Nephron progenitor cell (in vitro differentiated cells): ENCODE measurements around the gene PTK6.
"Not testable (repeated sequence)": the region's sequence is repeated elsewhere in the genome, so short reads cannot be mapped to it uniquely, and the experiment has no call there.

Experiments
- DNase-seq: peaks from one replicate; pipeline ENCODE4 v3.0.0; 2021
- H3K27ac Mint-ChIP-seq: 2 replicates; pipeline ENCODE4 v1.8.0; 2021; ENCODE audit warnings: mild to moderate bottlenecking, moderate library complexity, mixed read lengths
- H3K27me3 Mint-ChIP-seq: 2 replicates; pipeline ENCODE4 v1.8.0; 2021; ENCODE audit warnings: mild to moderate bottlenecking, low read depth, mixed read lengths; ENCODE audit not compliant: poor library complexity
- H3K36me3 Mint-ChIP-seq: 2 replicates; pipeline ENCODE4 v1.8.0; 2021; ENCODE audit warnings: low read depth, mixed read lengths
- H3K4me1 Mint-ChIP-seq: 2 replicates; pipeline ENCODE4 v1.8.0; 2021; ENCODE audit warnings: mixed read lengths
- H3K4me3 Mint-ChIP-seq: 2 replicates; pipeline ENCODE4 v1.8.0; 2021; ENCODE audit warnings: mild to moderate bottlenecking, moderate library complexity, mixed read lengths
- H3K9me3 Mint-ChIP-seq: 2 replicates; pipeline ENCODE4 v1.8.0; 2021; ENCODE audit warnings: mild to moderate bottlenecking, moderate library complexity, mixed read lengths
- TF ChIP-seq, protein P1 (sequence below): fragments of 200-600 bp; sonication (generic); IDR thresholded peaks from 2 replicates; pipeline ENCODE4 v1.5.0; 2021; ENCODE audit warnings: antibody characterized with exemption

Gene PTK6

GRCh38 chr20:63517376-63518309 lies 19.5 kb downstream of the PTK6 start:
- H3K4me1 Mint-ChIP-seq: peaks cover 19% of the 10 kb centered on the region
- H3K27ac Mint-ChIP-seq: no peak overlapping the region
- peaks cover 29% of the 10 kb centered on the region for H3K27me3 Mint-ChIP-seq
- peaks cover 7% of the 10 kb centered on the region for H3K36me3 Mint-ChIP-seq
- no peak for DNase-seq
- TF ChIP-seq, protein P1, sequence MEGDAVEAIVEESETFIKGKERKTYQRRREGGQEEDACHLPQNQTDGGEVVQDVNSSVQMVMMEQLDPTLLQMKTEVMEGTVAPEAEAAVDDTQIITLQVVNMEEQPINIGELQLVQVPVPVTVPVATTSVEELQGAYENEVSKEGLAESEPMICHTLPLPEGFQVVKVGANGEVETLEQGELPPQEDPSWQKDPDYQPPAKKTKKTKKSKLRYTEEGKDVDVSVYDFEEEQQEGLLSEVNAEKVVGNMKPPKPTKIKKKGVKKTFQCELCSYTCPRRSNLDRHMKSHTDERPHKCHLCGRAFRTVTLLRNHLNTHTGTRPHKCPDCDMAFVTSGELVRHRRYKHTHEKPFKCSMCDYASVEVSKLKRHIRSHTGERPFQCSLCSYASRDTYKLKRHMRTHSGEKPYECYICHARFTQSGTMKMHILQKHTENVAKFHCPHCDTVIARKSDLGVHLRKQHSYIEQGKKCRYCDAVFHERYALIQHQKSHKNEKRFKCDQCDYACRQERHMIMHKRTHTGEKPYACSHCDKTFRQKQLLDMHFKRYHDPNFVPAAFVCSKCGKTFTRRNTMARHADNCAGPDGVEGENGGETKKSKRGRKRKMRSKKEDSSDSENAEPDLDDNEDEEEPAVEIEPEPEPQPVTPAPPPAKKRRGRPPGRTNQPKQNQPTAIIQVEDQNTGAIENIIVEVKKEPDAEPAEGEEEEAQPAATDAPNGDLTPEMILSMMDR: no peak
- H3K9me3 Mint-ChIP-seq: peaks cover 22% of the 10 kb centered on the region
- H3K4me3 Mint-ChIP-seq: peak overlapping the region; percentile 59

- H3K27ac Mint-ChIP-seq, H3K36me3 Mint-ChIP-seq, H3K4me3 Mint-ChIP-seq, DNase-seq: not testable (repeated sequence)
- Mint-ChIP-seq H3K9me3 (peaks cover 38% of the 10 kb centered on the region), H3K27me3 (peaks cover 46% of the 10 kb centered on the region), H3K4me1 (peaks cover 11% of the 10 kb centered on the region)
Measured at GRCh38 chr20:63514520-63514919, 22.7 kb downstream of the PTK6 start.

GRCh38 chr20:63513207-63513606 lies 24.0 kb downstream of the PTK6 start:
- DNase-seq: no peak
- H3K9me3 Mint-ChIP-seq: peaks cover 48% of the 10 kb centered on the region
- peaks cover 5% of the 10 kb centered on the region for H3K4me1 Mint-ChIP-seq
- TF ChIP-seq, protein P1: no peak
- H3K4me3 Mint-ChIP-seq: no peak overlapping the region
- peaks cover 9% of the 10 kb centered on the region for H3K36me3 Mint-ChIP-seq
- no peak overlapping the region for H3K27ac Mint-ChIP-seq
- H3K27me3 Mint-ChIP-seq: peaks cover 48% of the 10 kb centered on the region

DNA sequence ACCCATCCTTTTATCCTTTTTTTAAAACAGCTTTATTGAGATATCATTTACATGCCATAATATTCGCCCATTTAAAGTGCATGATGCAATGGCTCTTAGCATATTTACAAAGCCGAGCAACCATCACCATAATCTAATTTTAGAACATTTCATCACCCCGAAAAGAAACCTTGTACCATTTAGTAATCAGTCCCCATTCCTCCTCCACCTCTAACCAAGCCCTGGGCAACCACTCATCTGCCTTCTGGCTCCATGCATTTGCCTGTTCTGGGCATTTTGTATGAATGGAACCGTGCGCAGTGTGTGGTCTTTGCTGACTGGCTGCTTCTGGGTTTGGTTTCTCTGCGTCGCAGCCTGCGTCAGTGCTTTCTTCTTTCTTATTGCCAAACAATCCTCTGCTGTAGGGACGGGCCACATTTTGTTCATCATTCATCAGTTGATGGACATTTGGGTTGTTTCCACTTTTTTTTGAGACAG lies 28.1 kb downstream of the PTK6 start:
- Mint-ChIP-seq H3K9me3 (peaks cover 73% of the 10 kb centered on the region), H3K4me1 (no peaks in the 10 kb centered on the region), H3K4me3 (no peak overlapping the region), H3K27me3 (peaks cover 75% of the 10 kb centered on the region), H3K27ac (no peak overlapping the region), H3K36me3 (peaks cover 14% of the 10 kb centered on the region)
- TF ChIP-seq, protein P1: no peak
- no peak for DNase-seq

DNA sequence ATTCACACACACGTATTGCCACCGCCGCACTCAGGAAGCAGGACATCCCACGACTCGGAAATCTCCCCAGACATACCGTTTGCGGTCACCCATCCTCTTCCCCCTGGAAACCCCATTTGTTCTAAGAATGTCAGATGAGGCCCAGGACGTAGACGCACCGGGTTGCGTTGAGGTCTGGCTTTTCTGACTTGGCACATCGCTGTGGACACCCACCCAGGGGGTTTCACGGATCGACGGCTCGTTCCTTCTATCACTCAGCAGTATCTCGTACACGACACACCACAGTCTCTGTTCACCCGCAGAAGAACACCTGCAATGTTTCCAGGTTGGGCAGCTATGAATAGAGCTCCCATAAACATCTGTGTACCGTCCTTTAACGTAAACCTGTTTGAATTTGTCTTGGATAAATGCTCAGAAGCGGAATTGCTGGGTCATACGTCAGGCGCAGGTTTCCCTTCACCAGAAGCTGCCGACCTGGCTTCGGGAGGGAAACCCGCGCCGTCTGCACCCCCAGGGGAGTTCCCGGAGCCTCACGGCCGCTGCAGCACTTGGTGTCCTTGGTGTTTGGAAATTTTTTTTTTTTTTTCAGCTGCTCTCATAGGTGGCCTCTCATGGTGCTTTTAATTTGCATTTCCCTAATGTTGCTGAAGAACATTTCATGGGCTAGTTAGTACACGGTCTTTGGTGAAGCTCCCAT lies 29.0 kb downstream of the PTK6 start:
- TF ChIP-seq, protein P1: no peak
- no peaks in the 10 kb centered on the region for H3K4me1 Mint-ChIP-seq
- H3K27ac Mint-ChIP-seq: no peak overlapping the region
- H3K36me3 Mint-ChIP-seq: peaks cover 11% of the 10 kb centered on the region
- H3K9me3 Mint-ChIP-seq: peaks cover 71% of the 10 kb centered on the region
- no peak for DNase-seq
- H3K27me3 Mint-ChIP-seq: peaks cover 74% of the 10 kb centered on the region
- H3K4me3 Mint-ChIP-seq: no peak overlapping the region

DNA sequence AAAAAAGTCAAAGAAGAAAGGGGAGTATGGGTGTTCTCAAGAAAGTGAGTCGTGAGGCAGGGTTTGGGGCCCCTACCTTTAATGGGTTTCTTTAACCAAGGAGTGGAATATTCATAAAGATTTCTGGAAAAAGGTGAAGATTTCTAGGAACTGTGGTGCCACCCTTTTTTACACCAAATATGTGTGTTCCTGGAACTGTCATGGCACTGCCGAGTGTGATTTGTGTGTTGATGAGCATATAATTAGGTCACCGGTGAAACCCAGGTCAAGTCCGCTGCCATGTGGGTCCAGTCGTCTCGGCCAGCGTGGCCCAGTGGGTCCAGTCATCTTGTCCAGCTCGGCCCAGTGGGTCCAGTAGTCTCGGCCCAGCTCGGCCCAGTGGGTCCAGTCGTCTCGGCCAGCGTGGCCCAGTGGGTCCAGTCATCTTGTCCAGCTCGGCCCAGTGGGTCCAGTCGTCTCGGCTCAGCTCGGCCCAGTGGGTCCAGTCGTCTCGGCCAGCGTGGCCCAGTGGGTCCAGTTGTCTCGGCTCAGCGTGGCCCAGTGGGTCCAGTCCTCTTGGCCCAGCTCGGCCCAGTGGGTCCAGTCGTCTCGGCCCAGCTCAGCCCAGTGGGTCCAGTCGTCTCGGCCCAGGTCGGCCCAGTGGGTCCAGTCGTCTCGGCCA lies 30.0 kb downstream of the PTK6 start:
- Mint-ChIP-seq H3K9me3 (peaks cover 63% of the 10 kb centered on the region), H3K4me3 (no peak overlapping the region), H3K27ac (no peak overlapping the region), H3K27me3 (peaks cover 66% of the 10 kb centered on the region), H3K36me3 (peaks cover 9% of the 10 kb centered on the region), H3K4me1 (no peaks in the 10 kb centered on the region)
- no peak for DNase-seq
- TF ChIP-seq, protein P1: no peak
